Progenitor cell of endocrine pancreas (in vitro differentiated cells): ENCODE measurements around the gene RAB38. TPM values are rescaled to one million over a fixed set of nuclear protein-coding genes. Genes with fewer than 3 reads are reported as not detected.

ENCODE experiments used
- DNase-seq: peaks from one replicate; pipeline ENCODE4 v3.0.0; 2021; ENCODE audit warnings: low spot score; ENCODE audit not compliant: unreplicated experiment
- H3K27ac Mint-ChIP-seq: 2 replicates; pipeline ENCODE4 v1.8.0; 2021; ENCODE audit warnings: mild to moderate bottlenecking, moderate library complexity, mixed read lengths
- H3K27me3 Mint-ChIP-seq: 2 replicates; pipeline ENCODE4 v1.8.0; 2021; ENCODE audit warnings: mixed read lengths
- H3K36me3 Mint-ChIP-seq: 2 replicates; pipeline ENCODE4 v1.8.0; 2022; ENCODE audit warnings: mixed read lengths; ENCODE audit not compliant: insufficient read depth
- H3K4me1 Mint-ChIP-seq: 2 replicates; pipeline ENCODE4 v1.8.0; 2021; ENCODE audit warnings: low read depth, mixed read lengths
- H3K4me3 Mint-ChIP-seq: 2 replicates; pipeline ENCODE4 v1.8.0; 2021; ENCODE audit warnings: low read depth, mild to moderate bottlenecking, moderate library complexity, mixed read lengths
- H3K9me3 Mint-ChIP-seq: 2 replicates; pipeline ENCODE4 v1.8.0; 2021; ENCODE audit warnings: low read depth, mixed read lengths
- CTCF ChIP-seq: fragments of 200-600 bp; sonication (generic); IDR thresholded peaks from one replicate; pipeline ENCODE4 v1.5.0; 2021; ENCODE audit warnings: antibody characterized with exemption, mild to moderate bottlenecking; ENCODE audit not compliant: unreplicated experiment
- total RNA-seq: library from RNA; stranded (reverse); gene quantifications from 2 replicates; pipeline ENCODE4 v1.2.1, GENCODE V29; 2021

RAB38 gene
- total RNA-seq, 1 donor from 2014 or later = 15.6 TPM

- Mint-ChIP-seq H3K36me3 (peaks cover 4% of the 10 kb centered on the region), H3K9me3 (peaks cover 39% of the 10 kb centered on the region), H3K4me3 (no peak overlapping the region), H3K4me1 (peaks cover 5% of the 10 kb centered on the region), H3K27me3 (no peaks in the 10 kb centered on the region), H3K27ac (no peak overlapping the region)
- DNase-seq = no peak
- TF ChIP-seq CTCF = no peak
These were observed 19.7 kb upstream of the RAB38 start for GRCh38 chr11:88194990-88195389.

DNA sequence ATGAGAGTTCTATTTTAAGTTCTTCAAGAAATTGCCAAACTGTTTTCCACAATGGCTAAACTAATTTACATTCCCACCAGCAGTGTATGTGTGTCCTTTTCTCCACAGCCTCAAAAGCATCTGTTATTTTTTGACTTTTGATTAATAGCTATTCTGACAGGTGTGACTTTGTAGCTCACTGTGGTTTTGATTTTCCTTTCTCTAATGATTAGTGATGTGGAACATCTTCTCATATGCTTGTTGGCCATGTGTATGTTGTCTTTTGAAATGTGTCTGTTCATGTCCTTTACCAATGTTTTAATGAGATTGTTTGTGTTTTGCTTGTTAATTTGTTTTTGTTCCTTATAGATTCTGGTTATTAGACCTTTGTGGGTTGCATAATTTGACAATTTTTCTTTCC lies 18.0 kb upstream of the RAB38 start:
- Mint-ChIP-seq H3K9me3 (peaks cover 39% of the 10 kb centered on the region), H3K36me3 (peaks cover 4% of the 10 kb centered on the region), H3K27ac (no peak overlapping the region), H3K4me3 (no peak overlapping the region), H3K4me1 (peaks cover 11% of the 10 kb centered on the region), H3K27me3 (no peaks in the 10 kb centered on the region)
- TF ChIP-seq CTCF = no peak
- no peak for DNase-seq

- no peak for TF ChIP-seq CTCF
- H3K27me3 Mint-ChIP-seq = no peaks in the 10 kb centered on the region
- peaks cover 12% of the 10 kb centered on the region for H3K4me1 Mint-ChIP-seq
- peaks cover 15% of the 10 kb centered on the region for H3K9me3 Mint-ChIP-seq
- peaks cover 5% of the 10 kb centered on the region for H3K36me3 Mint-ChIP-seq
- DNase-seq = no peak
- H3K27ac Mint-ChIP-seq = peak overlapping the region; percentile 85
- H3K4me3 Mint-ChIP-seq = no peak overlapping the region
These were observed 13.7 kb upstream of the RAB38 start for GRCh38 chr11:88188932-88189253.

- H3K4me1 Mint-ChIP-seq = peaks cover 14% of the 10 kb centered on the region
- H3K4me3 Mint-ChIP-seq = no peak overlapping the region
- no peak for DNase-seq
- no peaks in the 10 kb centered on the region for H3K27me3 Mint-ChIP-seq
- peaks cover 5% of the 10 kb centered on the region for H3K36me3 Mint-ChIP-seq
- peaks cover 14% of the 10 kb centered on the region for H3K9me3 Mint-ChIP-seq
- peak overlapping the region; percentile 85 for H3K27ac Mint-ChIP-seq
- TF ChIP-seq CTCF = no peak
These were observed 13.1 kb upstream of the RAB38 start for GRCh38 chr11:88188251-88188931.

GRCh38 chr11:88183233-88183632 lies 8.0 kb upstream of the RAB38 start:
- H3K36me3 Mint-ChIP-seq = peaks cover 5% of the 10 kb centered on the region

More at GRCh38 chr11:88183233-88183632, 8.0 kb upstream of the RAB38 start:
- Mint-ChIP-seq H3K4me3 (no peak overlapping the region), H3K27ac (no peak overlapping the region), H3K27me3 (no peaks in the 10 kb centered on the region), H3K9me3 (peaks cover 11% of the 10 kb centered on the region), H3K4me1 (peaks cover 26% of the 10 kb centered on the region)
- TF ChIP-seq CTCF = no peak
- DNase-seq = no peak
